Measurements from ENCODE around the gene CHD9.
A peak's percentile ranks its signal among the peaks of the same experiment; 100 is the strongest.

Gene CHD9

GRCh38 chr16:53091466-53092211 is 36.8 kb downstream of the CHD9 start:
- no peak for FAIRE-seq
- DNase-seq (ENCODE audit: low spot score), result no peak

- FAIRE-seq, result no peak
- DNase-seq (ENCODE audit: low spot score), result no peak
These were observed 37.5 kb downstream of the CHD9 start for GRCh38 chr16:53092284-53092683.

GRCh38 chr16:53093162-53093744 is 38.5 kb downstream of the CHD9 start:
- no peak for FAIRE-seq
- no peak for DNase-seq (ENCODE audit: low spot score)

- DNase-seq (ENCODE audit: low spot score) (no peak), FAIRE-seq (no peak)
These were observed 39.3 kb downstream of the CHD9 start for GRCh38 chr16:53094013-53094630.

GRCh38 chr16:53097190-53097589 is 42.4 kb downstream of the CHD9 start:
- DNase-seq (ENCODE audit: low spot score) (no peak), FAIRE-seq (no peak)

- peak; percentile 89 for DNase-seq (ENCODE audit: low spot score)
- peak; percentile 86 for FAIRE-seq
These were observed 43.9 kb downstream of the CHD9 start for GRCh38 chr16:53098526-53099317.

- FAIRE-seq (peak; percentile 80), DNase-seq (ENCODE audit: low spot score) (peak; percentile 94)
These were observed 44.7 kb downstream of the CHD9 start for GRCh38 chr16:53099318-53100130.

- FAIRE-seq (no peak), DNase-seq (ENCODE audit: low spot score) (no peak)
These were observed 45.4 kb downstream of the CHD9 start for GRCh38 chr16:53100131-53100748.

GRCh38 chr16:53100889-53101288 is 46.1 kb downstream of the CHD9 start:
- FAIRE-seq, result no peak

GRCh38 chr16:53103811-53104210 is 49.0 kb downstream of the CHD9 start:
- DNase-seq (ENCODE audit: low spot score) (no peak), FAIRE-seq (no peak)

More at GRCh38 chr16:53100889-53101288, 46.1 kb downstream of the CHD9 start:
- no peak for DNase-seq (ENCODE audit: low spot score)

- FAIRE-seq, result no peak
These were observed 50.8 kb downstream of the CHD9 start for GRCh38 chr16:53105565-53105964.

GRCh38 chr16:53111078-53111791 is 56.4 kb downstream of the CHD9 start:
- DNase-seq (ENCODE audit: low spot score) (no peak), FAIRE-seq (no peak)

More at GRCh38 chr16:53105565-53105964, 50.8 kb downstream of the CHD9 start:
- DNase-seq (ENCODE audit: low spot score), result no peak

- no peak for FAIRE-seq
- no peak for DNase-seq (ENCODE audit: low spot score)
These were observed 57.2 kb downstream of the CHD9 start for GRCh38 chr16:53112015-53112414.

- no peak for FAIRE-seq
- no peak for DNase-seq (ENCODE audit: low spot score)
These were observed 60.3 kb downstream of the CHD9 start for GRCh38 chr16:53115047-53115446.

GRCh38 chr16:53115773-53116172 is 61.0 kb downstream of the CHD9 start:
- FAIRE-seq (no peak), DNase-seq (ENCODE audit: low spot score) (no peak)

- FAIRE-seq, result no peak
- DNase-seq (ENCODE audit: low spot score), result no peak
These were observed 66.3 kb downstream of the CHD9 start for GRCh38 chr16:53121043-53121620.

GRCh38 chr16:53121661-53122060 is 66.9 kb downstream of the CHD9 start:
- FAIRE-seq, result no peak
- no peak for DNase-seq (ENCODE audit: low spot score)

GRCh38 chr16:53123747-53124146 is 69.0 kb downstream of the CHD9 start:
- no peak for DNase-seq (ENCODE audit: low spot score)
- FAIRE-seq, result no peak

- FAIRE-seq (no peak), DNase-seq (ENCODE audit: low spot score) (no peak)
These were observed 71.6 kb downstream of the CHD9 start for GRCh38 chr16:53126390-53126789.

Measured in RCC 7860 (cell line).